ENCODE results near the gene TEX29.

Gene TEX29

DNA sequence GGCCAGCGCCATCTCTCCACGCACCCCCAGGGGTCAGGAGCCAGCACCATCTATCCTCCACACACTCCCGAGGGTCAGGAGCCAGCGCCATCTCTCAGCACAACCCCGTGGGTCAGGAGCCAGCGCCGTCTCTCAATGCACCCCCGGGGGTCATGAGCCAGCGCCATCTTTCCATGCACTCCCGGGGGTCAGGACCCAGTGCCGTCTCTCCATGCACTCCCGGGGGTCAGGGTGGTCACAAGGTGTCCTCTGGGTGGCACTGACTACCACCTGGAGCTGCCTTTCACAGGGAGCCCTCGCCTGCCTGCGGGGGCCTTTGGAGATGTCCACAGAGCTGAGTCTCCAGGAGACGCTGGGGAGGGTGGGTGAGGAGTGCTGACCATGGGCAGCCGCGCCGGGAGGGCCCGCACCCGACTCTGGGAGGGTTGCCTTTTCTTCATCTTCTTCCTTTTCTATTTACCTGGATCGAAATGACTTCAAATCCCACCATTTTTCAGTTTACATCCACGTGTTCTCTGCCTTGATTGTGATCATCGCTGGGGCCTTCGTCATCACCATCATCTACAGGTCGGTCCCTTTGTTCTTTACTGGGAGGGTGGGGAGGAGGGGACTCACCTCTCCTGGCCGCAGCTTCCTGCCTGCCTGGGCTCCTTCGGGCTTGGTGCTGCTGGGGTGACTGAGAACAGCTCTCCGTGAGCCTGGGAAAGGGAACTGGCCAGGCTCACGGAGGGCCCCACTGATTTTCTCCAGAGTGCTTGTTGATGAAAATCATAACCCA, 19.1 kb downstream of the TEX29 start:
- Histone ChIP-seq H3K27me3 (ENCODE audit: control insufficient read depth, insufficient read depth, low read length) (no peaks in the 10 kb centered on the region), H3K9ac (ENCODE audit: low read length) (no peak overlapping the region), H3K36me3 (ENCODE audit: control insufficient read depth, insufficient read depth, low read length) (no peaks in the 10 kb centered on the region), H3K9me3 (ENCODE audit: control insufficient read depth, low read length) (no peaks in the 10 kb centered on the region), H3K4me3 (ENCODE audit: low read length) (no peak overlapping the region), H3K4me1 (ENCODE audit: control insufficient read depth, insufficient read depth, low read length) (no peaks in the 10 kb centered on the region)

DNA sequence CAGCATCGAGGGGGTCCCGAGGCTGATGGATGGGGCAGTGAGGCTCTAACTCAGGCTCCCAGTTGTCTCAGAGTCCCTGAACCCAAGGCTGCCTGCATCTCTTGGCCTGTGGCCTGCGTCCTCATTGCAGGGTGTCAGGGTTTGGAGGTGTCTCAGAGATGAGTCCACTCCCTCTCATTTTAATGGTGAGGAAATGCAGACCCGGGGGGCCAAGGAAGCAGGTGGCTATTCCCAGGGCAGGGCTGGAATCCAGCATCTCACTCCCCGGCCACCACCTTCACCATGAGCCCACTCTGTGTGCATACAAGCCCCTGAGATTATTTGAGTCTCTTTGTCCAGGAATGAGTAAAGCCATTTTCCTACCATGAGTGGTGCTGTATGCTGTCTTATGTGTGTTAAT, 21.4 kb downstream of the TEX29 start:
- Histone ChIP-seq H3K9me3 (ENCODE audit: control insufficient read depth, low read length) (no peaks in the 10 kb centered on the region), H3K4me3 (ENCODE audit: low read length) (no peak overlapping the region), H3K4me1 (ENCODE audit: control insufficient read depth, insufficient read depth, low read length) (no peaks in the 10 kb centered on the region), H3K27me3 (ENCODE audit: control insufficient read depth, insufficient read depth, low read length) (no peaks in the 10 kb centered on the region), H3K9ac (ENCODE audit: low read length) (no peak overlapping the region), H3K36me3 (ENCODE audit: control insufficient read depth, insufficient read depth, low read length) (no peaks in the 10 kb centered on the region)

DNA sequence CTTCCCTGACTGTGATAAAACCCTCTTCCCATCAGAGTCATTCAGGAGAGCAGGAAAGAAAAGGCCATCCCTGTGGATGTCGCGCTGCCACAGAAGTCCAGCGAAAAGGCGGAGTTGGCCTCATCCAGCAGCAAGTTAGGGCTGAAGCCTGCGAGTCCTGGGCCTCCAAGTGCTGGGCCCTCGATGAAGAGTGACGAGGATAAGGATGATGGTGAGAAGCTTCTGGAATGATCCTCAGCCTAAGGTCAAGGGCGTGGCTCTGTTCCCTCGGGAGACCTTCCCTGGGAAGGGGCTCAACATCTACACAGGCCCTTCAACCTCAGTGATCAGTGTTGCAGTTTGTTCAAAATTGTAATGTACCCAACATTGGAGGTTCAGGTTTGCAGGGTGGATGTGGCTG, 22.3 kb downstream of the TEX29 start:
- Histone ChIP-seq H3K4me3 (ENCODE audit: low read length) (no peak overlapping the region), H3K36me3 (ENCODE audit: control insufficient read depth, insufficient read depth, low read length) (no peaks in the 10 kb centered on the region), H3K9me3 (ENCODE audit: control insufficient read depth, low read length) (no peaks in the 10 kb centered on the region)

DNA sequence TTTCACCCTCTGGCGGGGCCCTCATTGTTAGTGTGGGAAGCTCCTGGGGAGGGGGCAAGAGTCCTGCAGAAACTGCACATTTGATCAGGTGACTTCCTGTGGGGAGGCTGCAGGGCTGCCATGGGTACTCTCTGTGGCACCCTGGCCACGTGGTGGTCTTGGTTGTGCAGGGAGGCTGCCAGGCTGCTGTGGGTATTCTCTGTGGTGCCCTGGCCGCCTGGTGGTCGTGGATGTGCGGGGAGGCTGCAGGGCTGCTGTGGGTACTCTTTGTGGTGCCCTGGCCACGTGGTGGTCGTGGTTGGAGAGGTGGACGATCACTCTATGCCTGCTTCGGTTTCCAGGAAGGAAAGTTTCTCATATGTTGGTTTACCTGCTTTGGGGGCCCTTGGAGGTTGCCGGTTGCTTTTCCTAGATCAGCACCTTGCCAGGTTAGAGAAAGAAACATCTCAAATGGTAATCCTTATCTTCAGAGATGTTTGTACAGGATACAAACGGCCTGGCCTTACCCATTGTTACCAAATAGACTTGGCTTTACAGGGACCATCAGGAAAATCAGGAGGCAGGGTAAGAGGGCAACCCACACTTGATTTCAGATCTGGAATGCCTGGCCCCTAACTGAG, 22.9 kb downstream of the TEX29 start:
- no peaks in the 10 kb centered on the region for H3K27me3 ChIP-seq (ENCODE audit: control insufficient read depth, insufficient read depth, low read length)
- peaks cover 4% of the 10 kb centered on the region for H3K4me1 ChIP-seq (ENCODE audit: control insufficient read depth, insufficient read depth, low read length)
- no peak overlapping the region for H3K9ac ChIP-seq (ENCODE audit: low read length)
- no peaks in the 10 kb centered on the region for H3K9me3 ChIP-seq (ENCODE audit: control insufficient read depth, low read length)
- no peaks in the 10 kb centered on the region for H3K36me3 ChIP-seq (ENCODE audit: control insufficient read depth, insufficient read depth, low read length)
- H3K4me3 ChIP-seq (ENCODE audit: low read length): no peak overlapping the region

More for the DNA sequence above, 22.3 kb downstream of the TEX29 start:
- Histone ChIP-seq H3K9ac (ENCODE audit: low read length) (no peak overlapping the region), H3K27me3 (ENCODE audit: control insufficient read depth, insufficient read depth, low read length) (no peaks in the 10 kb centered on the region), H3K4me1 (ENCODE audit: control insufficient read depth, insufficient read depth, low read length) (peaks cover 3% of the 10 kb centered on the region)

DNA sequence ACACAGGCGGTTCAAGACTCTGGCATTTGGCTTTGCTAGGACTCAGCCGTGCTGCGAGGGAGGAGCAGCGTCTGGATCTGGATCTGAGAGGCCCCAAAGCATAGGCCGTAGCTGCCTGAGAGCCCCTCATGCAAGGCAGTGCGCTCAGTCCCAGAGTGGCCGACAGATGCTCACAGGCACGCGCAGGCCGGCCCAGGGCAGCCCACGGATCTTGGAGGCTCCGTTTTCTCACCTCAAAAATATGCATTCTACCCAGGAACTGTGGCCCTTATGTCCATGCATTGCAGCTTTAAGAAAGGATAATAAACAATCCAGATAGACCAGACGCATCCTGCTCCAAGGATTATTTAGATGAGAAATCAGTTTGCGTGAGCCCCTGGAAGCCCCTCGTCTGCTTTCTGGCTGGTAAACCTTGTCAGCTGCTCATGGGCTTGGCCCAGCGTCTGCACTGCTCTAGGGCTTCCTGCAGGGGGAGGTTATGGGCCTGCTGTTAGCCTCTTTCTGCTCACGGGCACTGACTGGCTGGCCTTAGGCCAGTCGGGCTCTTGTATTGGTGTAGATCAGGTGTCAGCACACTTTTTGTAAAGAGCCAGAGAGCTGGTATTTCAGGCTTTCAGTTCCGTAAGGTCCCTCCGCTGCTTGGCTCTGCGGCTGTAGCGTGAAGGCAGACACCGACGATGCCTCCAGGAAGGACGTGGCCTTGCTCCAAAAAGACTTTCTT, 24.2 kb downstream of the TEX29 start:
- Histone ChIP-seq H3K27me3 (ENCODE audit: control insufficient read depth, insufficient read depth, low read length) (no peaks in the 10 kb centered on the region), H3K36me3 (ENCODE audit: control insufficient read depth, insufficient read depth, low read length) (no peaks in the 10 kb centered on the region), H3K4me1 (ENCODE audit: control insufficient read depth, insufficient read depth, low read length) (peaks cover 4% of the 10 kb centered on the region), H3K9me3 (ENCODE audit: control insufficient read depth, low read length) (no peaks in the 10 kb centered on the region), H3K4me3 (ENCODE audit: low read length) (no peak overlapping the region), H3K9ac (ENCODE audit: low read length) (no peak overlapping the region)

DNA sequence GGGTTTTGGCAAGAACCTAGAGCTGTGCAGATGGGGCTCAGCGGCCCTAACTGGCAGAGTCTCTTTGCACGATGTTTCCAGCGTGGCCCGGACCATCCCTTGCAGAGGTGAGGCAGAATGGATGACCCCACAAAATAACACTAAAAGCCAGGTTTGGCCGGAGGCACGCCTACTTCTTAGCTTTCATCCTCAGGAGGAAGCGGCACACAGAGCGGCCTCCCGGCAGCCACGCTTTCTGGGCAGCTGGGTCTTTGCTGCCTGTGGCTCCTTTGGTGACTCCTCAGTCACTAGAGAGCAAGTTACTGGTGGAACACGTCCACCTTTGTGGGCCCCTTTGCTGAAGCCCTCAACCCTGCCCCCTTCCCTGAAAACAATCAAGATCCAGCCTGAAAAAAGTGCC, 25.2 kb downstream of the TEX29 start:
- Histone ChIP-seq H3K9me3 (ENCODE audit: control insufficient read depth, low read length) (no peaks in the 10 kb centered on the region), H3K36me3 (ENCODE audit: control insufficient read depth, insufficient read depth, low read length) (no peaks in the 10 kb centered on the region), H3K4me3 (ENCODE audit: low read length) (no peak overlapping the region), H3K4me1 (ENCODE audit: control insufficient read depth, insufficient read depth, low read length) (peaks cover 4% of the 10 kb centered on the region), H3K9ac (ENCODE audit: low read length) (no peak overlapping the region), H3K27me3 (ENCODE audit: control insufficient read depth, insufficient read depth, low read length) (no peaks in the 10 kb centered on the region)

DNA sequence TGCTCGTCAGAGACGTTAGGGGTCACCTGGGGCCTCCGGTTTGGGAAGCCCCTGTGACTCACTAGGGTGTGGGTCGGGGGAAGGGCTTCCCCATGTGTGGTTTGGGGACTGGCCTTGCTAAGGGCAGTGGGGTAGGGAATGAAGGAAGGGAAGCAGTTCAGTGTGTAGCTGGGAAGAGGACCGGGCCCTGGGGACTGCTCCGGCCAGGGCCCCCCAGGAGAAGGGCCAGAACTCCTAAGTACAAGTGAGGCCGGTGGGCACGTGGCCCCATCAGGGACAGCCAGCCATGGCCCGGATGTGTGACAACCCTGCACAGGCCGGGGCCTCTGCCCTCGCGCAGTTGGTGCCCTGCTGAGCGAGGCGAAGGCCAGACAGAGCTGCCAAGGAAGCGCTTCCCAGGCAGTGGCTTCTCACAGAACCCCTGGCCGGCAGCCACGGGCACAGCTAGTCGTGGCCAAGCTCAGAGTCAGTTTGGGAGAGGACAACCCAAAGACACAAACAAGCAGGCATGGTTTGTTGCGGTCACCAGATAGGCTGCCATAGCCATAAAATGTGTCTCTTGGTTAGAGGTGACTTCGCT, 25.7 kb downstream of the TEX29 start:
- Histone ChIP-seq H3K9me3 (ENCODE audit: control insufficient read depth, low read length) (no peaks in the 10 kb centered on the region), H3K9ac (ENCODE audit: low read length) (no peak overlapping the region), H3K27me3 (ENCODE audit: control insufficient read depth, insufficient read depth, low read length) (no peaks in the 10 kb centered on the region), H3K36me3 (ENCODE audit: control insufficient read depth, insufficient read depth, low read length) (no peaks in the 10 kb centered on the region), H3K4me3 (ENCODE audit: low read length) (no peak overlapping the region), H3K4me1 (ENCODE audit: control insufficient read depth, insufficient read depth, low read length) (peaks cover 4% of the 10 kb centered on the region)

DNA sequence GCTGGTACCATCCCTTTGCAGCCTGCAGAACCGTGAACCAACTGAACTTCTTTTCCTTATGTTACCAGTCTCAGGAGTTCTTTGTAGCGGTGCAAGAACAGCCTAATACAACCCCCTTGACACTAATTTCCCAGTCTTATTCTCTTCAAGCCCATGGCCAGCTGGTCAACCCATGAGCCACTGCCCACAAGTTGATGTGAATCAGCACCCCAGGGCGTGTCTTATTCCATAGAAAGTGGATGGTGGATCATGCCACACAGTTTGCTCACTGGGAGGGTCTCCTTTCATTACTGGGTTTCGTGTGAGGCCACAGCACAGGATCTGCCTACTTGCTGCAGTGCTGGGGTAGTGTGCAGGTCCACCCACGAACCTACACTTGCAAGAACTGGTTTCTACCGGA, 27.0 kb downstream of the TEX29 start:
- H3K4me1 ChIP-seq (ENCODE audit: control insufficient read depth, insufficient read depth, low read length): peaks cover 4% of the 10 kb centered on the region
- no peak overlapping the region for H3K9ac ChIP-seq (ENCODE audit: low read length)
- H3K36me3 ChIP-seq (ENCODE audit: control insufficient read depth, insufficient read depth, low read length): no peaks in the 10 kb centered on the region

DNA sequence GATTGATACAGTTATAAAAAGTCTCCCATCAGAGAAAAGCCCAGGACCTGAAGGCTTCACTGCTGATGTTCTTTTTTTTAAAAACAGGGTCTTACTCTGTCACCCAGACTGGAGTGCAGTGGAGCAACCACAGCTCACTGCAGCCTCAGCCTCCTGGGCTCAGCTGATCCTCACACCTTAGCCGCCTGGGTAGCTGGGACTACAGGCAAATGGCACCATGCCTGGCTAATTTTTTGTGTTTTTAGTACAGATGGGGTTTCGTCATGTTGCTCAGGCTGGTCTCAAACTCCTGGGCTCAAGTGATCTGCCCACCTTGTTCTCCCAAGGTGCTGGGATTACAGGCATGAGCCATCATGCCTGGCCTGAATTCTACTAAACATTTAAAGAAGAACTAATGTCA, 33.1 kb downstream of the TEX29 start:
- Histone ChIP-seq H3K36me3 (ENCODE audit: control insufficient read depth, insufficient read depth, low read length) (no peaks in the 10 kb centered on the region), H3K27me3 (ENCODE audit: control insufficient read depth, insufficient read depth, low read length) (no peaks in the 10 kb centered on the region), H3K9me3 (ENCODE audit: control insufficient read depth, low read length) (no peaks in the 10 kb centered on the region), H3K9ac (ENCODE audit: low read length) (no peak overlapping the region), H3K4me1 (ENCODE audit: control insufficient read depth, insufficient read depth, low read length) (no peaks in the 10 kb centered on the region), H3K4me3 (ENCODE audit: low read length) (no peak overlapping the region)

More for the DNA sequence above, 27.0 kb downstream of the TEX29 start:
- H3K4me3 ChIP-seq (ENCODE audit: low read length): no peak overlapping the region
- no peaks in the 10 kb centered on the region for H3K27me3 ChIP-seq (ENCODE audit: control insufficient read depth, insufficient read depth, low read length)
- H3K9me3 ChIP-seq (ENCODE audit: control insufficient read depth, low read length): no peaks in the 10 kb centered on the region

DNA sequence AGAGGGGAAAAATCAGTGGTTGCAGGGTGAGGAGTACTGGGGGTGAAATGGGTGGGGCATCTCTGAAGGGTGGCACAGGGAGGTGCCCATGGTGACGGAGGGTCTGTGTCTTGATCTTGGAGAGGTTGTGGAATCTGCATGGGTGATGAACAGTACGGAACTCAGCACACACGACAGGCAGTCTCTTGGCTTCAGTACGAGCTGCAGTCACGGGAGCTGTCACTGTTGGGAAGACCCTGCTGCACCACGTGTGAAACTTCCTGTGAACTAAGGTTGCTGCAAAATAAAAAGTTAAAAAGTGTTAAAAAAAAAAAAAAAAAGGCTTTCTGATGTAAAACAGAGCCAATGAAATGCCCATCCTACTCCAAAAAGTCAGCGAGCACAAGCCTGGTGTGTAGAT, 34.3 kb downstream of the TEX29 start:
- no peaks in the 10 kb centered on the region for H3K4me1 ChIP-seq (ENCODE audit: control insufficient read depth, insufficient read depth, low read length)
- H3K4me3 ChIP-seq (ENCODE audit: low read length): no peak overlapping the region
- no peaks in the 10 kb centered on the region for H3K9me3 ChIP-seq (ENCODE audit: control insufficient read depth, low read length)
- peaks cover 2% of the 10 kb centered on the region for H3K27me3 ChIP-seq (ENCODE audit: control insufficient read depth, insufficient read depth, low read length)
- H3K9ac ChIP-seq (ENCODE audit: low read length): no peak overlapping the region
- no peaks in the 10 kb centered on the region for H3K36me3 ChIP-seq (ENCODE audit: control insufficient read depth, insufficient read depth, low read length)

DNA sequence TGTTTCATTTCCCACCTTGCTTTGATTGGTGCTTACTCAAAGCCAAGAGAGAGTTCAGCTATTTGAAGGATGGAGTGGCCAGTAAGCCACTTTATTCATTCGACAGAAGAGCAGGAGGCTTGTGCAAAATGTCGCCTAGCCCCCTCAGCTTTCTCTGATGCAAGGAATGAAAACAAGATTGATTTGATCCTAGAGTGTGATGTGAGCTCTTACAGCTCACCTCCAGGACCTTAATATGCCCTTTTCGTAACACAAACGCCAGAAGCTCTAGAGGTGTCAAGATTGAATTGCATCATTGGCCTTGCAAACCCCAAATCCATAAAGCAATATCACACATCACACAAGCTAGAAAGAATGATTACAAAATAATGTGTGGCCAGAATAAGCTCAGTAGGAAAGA, 36.4 kb downstream of the TEX29 start:
- Histone ChIP-seq H3K4me3 (ENCODE audit: low read length) (no peak overlapping the region), H3K9ac (ENCODE audit: low read length) (no peak overlapping the region)

More for the DNA sequence above, 36.4 kb downstream of the TEX29 start:
- H3K36me3 ChIP-seq (ENCODE audit: control insufficient read depth, insufficient read depth, low read length): no peaks in the 10 kb centered on the region
- H3K9me3 ChIP-seq (ENCODE audit: control insufficient read depth, low read length): no peaks in the 10 kb centered on the region
- H3K4me1 ChIP-seq (ENCODE audit: control insufficient read depth, insufficient read depth, low read length): no peaks in the 10 kb centered on the region
- peaks cover 4% of the 10 kb centered on the region for H3K27me3 ChIP-seq (ENCODE audit: control insufficient read depth, insufficient read depth, low read length)

Data from mucosa of stomach (tissue), 1 donor.